Heart left ventricle (tissue), 16 donors: ENCODE data around the gene ITPK1. TPM values are rescaled to one million over a fixed set of nuclear protein-coding genes. Genes with fewer than 3 reads are reported as not detected.

Experiments
- ATAC-seq, 4 donors: fragments of 200-7000 bp; cut with Tn5 transposase; one replicate each; pipeline ENCODE4 v1.9.1; 2020 to 2022; ENCODE audit warnings: moderate library complexity in 4 of 4, mild to moderate bottlenecking in 3 of 4, moderate number of reproducible peaks in 1 of 4
- DNase-seq, 5 donors: peaks; one replicate each; pipeline ENCODE4 v3.0.0-alpha.2; 2020
- H3K27ac ChIP-seq, 12 donors: fragments of 200-600 bp; sonication (generic) in 4 of 12; one replicate each; pipeline versions ENCODE4 v1.5.0 to v1.8.0; 2016 to 2022; ENCODE audit warnings: mild to moderate bottlenecking in 2 of 12
- H3K27me3 ChIP-seq, 9 donors: fragments of 200-600 bp; sonication (generic) in 2 of 9; one replicate each; pipeline versions ENCODE4 v1.5.1 to v1.8.0; 2016 to 2022; ENCODE audit warnings: mild to moderate bottlenecking in 3 of 9
- H3K36me3 ChIP-seq, 9 donors: fragments of 200-600 bp; sonication (generic) in 2 of 9; one replicate each; pipeline versions ENCODE4 v1.5.0 to v1.8.0; 2018 to 2022; ENCODE audit warnings: mild to moderate bottlenecking in 2 of 9
- H3K4me1 ChIP-seq, 12 donors: fragments of 200-600 bp; sonication (generic) in 4 of 12; one replicate each; pipeline versions ENCODE4 v1.5.0 to v1.8.0; 2016 to 2022; ENCODE audit warnings: mild to moderate bottlenecking in 3 of 12
- H3K4me3 ChIP-seq, 12 donors: fragments of 200-600 bp; sonication (generic) in 4 of 12; one replicate each; pipeline versions ENCODE4 v1.5.0 to v1.8.0; 2017 to 2022; ENCODE audit warnings: mild to moderate bottlenecking in 9 of 12, moderate library complexity in 4 of 12
- H3K9me3 ChIP-seq, 12 donors: fragments of 200-600 bp; sonication (generic) in 4 of 12; one replicate each; pipeline versions ENCODE4 v1.5.0 to v1.8.0; 2016 to 2022; ENCODE audit warnings: mild to moderate bottlenecking in 1 of 12
- CTCF ChIP-seq, 12 donors: fragments of 200-600 bp; sonication (generic) in 4 of 12; IDR thresholded peaks; one replicate each; pipeline versions ENCODE4 v1.5.0 to v1.8.0; 2018 to 2022; ENCODE audit warnings: antibody characterized with exemption in 12 of 12, mild to moderate bottlenecking in 5 of 12
- POLR2A ChIP-seq, 2 donors: fragments of 450-650 bp; IDR thresholded peaks; one replicate each; pipeline ENCODE4 v1.6.1; 2017; ENCODE audit warnings: antibody characterized with exemption in 2 of 2, mild to moderate bottlenecking in 2 of 2, moderate library complexity in 2 of 2
- WGBS, 4 donors: extraction: QIAGEN DNeasy Blood & Tissue Kit in 2 of 4; methylation state at CpG; one replicate each; pipeline versions ENCODE4 v1.1.5 to v1.1.7; 2013 to 2018; 5-methylcytosine and 5-hydroxymethylcytosine counted together
- intact Hi-C, 10 donors: fragments of 100-400 bp; cut with DNase I; formaldehyde crosslinking; loops; one replicate each; pipeline versions ENCODE4 v1.11.1 to v1.14.2; 2022
- polyA plus RNA-seq, 2 donors: library from polyadenylated mRNA; stranded (reverse); fragments of 200-250 nt; gene quantifications; one replicate each; pipeline ENCODE4 v1.2.3, GENCODE V29; 2013
- total RNA-seq, 9 donors: library from RNA; depleted of rRNA in 2 of 9; stranded (reverse); fragments of >200 nt in 2 of 9; fragmentation: NEBNext Ultra II Directional in 3 of 9; extraction: Animal tissue kit (Norgen Biotek cat#: 25700) in 3 of 9; gene quantifications; one replicate each; pipeline versions ENCODE4 v1.1.0 to v1.2.4, GENCODE V29; 2016 to 2023
- donor health status: ischemic (EF 13 %, LVEDD 7.1; RV severe dilation, severe dysfunction).
- donor health status: healthy with polysubstance abuse.
- donor health status: DM: no; HTN: yes; CAD: no.
- donor health status: DM: no; HTN: no; CAD: no.
- donor health status: ischemic (EF 25% LVEDD 6.9; RV normal size, moderate dysfunction).
- donor health status: ischemic (EF 25% LVEDD 5.7; RV mildly dilated, moderate dysfunction).
- donor health status: healthy.
- donor health status: DM: yes; HTN: yes; CAD: no.
- donor health status: ischemic (EF 35%, LVEDD 5.7; RV mildly dilated, moderate dysfunction).
- donor health status: nonischemic (EF 11% LVEDD 7.7; RV severe dilation, severe dysfunction).
- donor health status: DM: yes; HTN: yes; CAD: no.
- donor health status: PGD.
- donor health status: ischemic (EF 29% LVEDD 5.4; RV normal size, mild dysfunction).
- donor health status: nonischemic (EF 23%, LVEDD 6.1; RV moderate dilation, normal function).

ITPK1 gene
- total and polyA plus RNA-seq, 11 donors: 44.5 to 158 (median 91.0) TPM

- WGBS, 4 donors: 74 to 87% (median 79%) methylated on average over 5 of the region's 5 CpGs
- TF ChIP-seq POLR2A (IDR thresholded peaks at IDR 0.05) (no peak), CTCF (IDR thresholded peaks at IDR 0.05) (no peak)
- Histone ChIP-seq H3K4me3 (no peak overlapping the region), H3K9me3 (peaks cover 0 to 15% (median 2%) of the 10 kb centered on the region in 12 donors), H3K36me3 (no peaks in the 10 kb centered on the region), H3K27ac (no peak overlapping the region), H3K27me3 (peaks cover 0 to 28% (median 2%) of the 10 kb centered on the region in 9 donors), H3K4me1 (peaks cover 0 to 5% (median 0%) of the 10 kb centered on the region in 12 donors)
- ATAC-seq: no peak
- no peak for DNase-seq
- intact Hi-C loops: no loop called here
Observed at GRCh38 chr14:92897922-92898565, 217.7 kb downstream of the ITPK1 start.

- TF ChIP-seq POLR2A (IDR thresholded peaks at IDR 0.05): no peak
- TF ChIP-seq CTCF (IDR thresholded peaks at IDR 0.05): no peak
- Histone ChIP-seq H3K36me3 (no peaks in the 10 kb centered on the region), H3K4me3 (no peak overlapping the region), H3K27ac (no peak overlapping the region), H3K9me3 (peaks cover 0 to 22% (median 8%) of the 10 kb centered on the region in 12 donors), H3K27me3 (peaks cover 0 to 20% (median 0%) of the 10 kb centered on the region in 9 donors), H3K4me1 (no peaks in the 10 kb centered on the region)
- no peak for DNase-seq
- 83 to 89% (median 88%) methylated on average over 4 of the region's 4 CpGs for WGBS, 4 donors
- intact Hi-C loops: no loop called here
- ATAC-seq: no peak
Observed at GRCh38 chr14:92895352-92895878, 220.3 kb downstream of the ITPK1 start.

- no peak for DNase-seq
- Histone ChIP-seq H3K27me3 (peaks cover 0 to 4% (median 0%) of the 10 kb centered on the region in 9 donors), H3K4me3 (no peak overlapping the region), H3K27ac (no peak overlapping the region), H3K36me3 (no peaks in the 10 kb centered on the region), H3K4me1 (no peaks in the 10 kb centered on the region), H3K9me3 (peaks cover 0 to 22% (median 8%) of the 10 kb centered on the region in 12 donors)
- intact Hi-C loops: no loop called here
- no peak for ATAC-seq
- TF ChIP-seq POLR2A (IDR thresholded peaks at IDR 0.05) (no peak), CTCF (IDR thresholded peaks at IDR 0.05) (no peak)
Observed at GRCh38 chr14:92892589-92892988, 223.1 kb downstream of the ITPK1 start.

GRCh38 chr14:92890830-92891588, 224.7 kb downstream of the ITPK1 start:
- H3K4me3 ChIP-seq: no peak overlapping the region
- DNase-seq (no peak), ATAC-seq (no peak)
- no peaks in the 10 kb centered on the region for H3K36me3 ChIP-seq
- H3K27me3 ChIP-seq: peaks cover 0 to 11% (median under 1%) of the 10 kb centered on the region in 9 donors
- no peak overlapping the region for H3K27ac ChIP-seq
- intact Hi-C loops: no loop called here
- TF ChIP-seq POLR2A (IDR thresholded peaks at IDR 0.05) (no peak), CTCF (IDR thresholded peaks at IDR 0.05) (no peak)
- 57 to 63% (median 60%) methylated on average over 7 of the region's 7 CpGs for WGBS, 4 donors
- H3K4me1 ChIP-seq: no peaks in the 10 kb centered on the region
- peaks cover 0 to 22% (median 8%) of the 10 kb centered on the region in 12 donors for H3K9me3 ChIP-seq
